SU-DHL-6 (cell line): ENCODE results near the gene VARS2.

Source experiments
- H2AFZ ChIP-seq: fragments of 200-600 bp; sonication (generic); 2 replicates; pipeline ENCODE4 v1.6.1; 2014; ENCODE audit warnings: low read depth, mild to moderate bottlenecking, moderate library complexity, mixed read lengths, antibody characterized with exemption, low read length; ENCODE audit not compliant: severe bottlenecking
- H3F3A ChIP-seq: fragments of 200-600 bp; shearing (Covaris generic); 2 replicates; pipeline ENCODE4 v1.6.0; 2016; ENCODE audit warnings: antibody characterized with exemption, mild to moderate bottlenecking; ENCODE audit not compliant: insufficient read depth
- H3K27ac ChIP-seq: fragments of 200-600 bp; sonication (generic); 2 replicates; pipeline ENCODE4 v1.5.1; 2016; ENCODE audit warnings: low read depth, mild to moderate bottlenecking, low read length, moderate library complexity, mixed read lengths
- H3K27me3 ChIP-seq: fragments of 200-600 bp; sonication (generic), shearing (Covaris generic); 2 replicates; pipeline ENCODE4 v1.6.0; 2014; ENCODE audit warnings: mild to moderate bottlenecking, low read length
- H3K36me3 ChIP-seq: fragments of 200-600 bp; sonication (generic); 2 replicates; pipeline ENCODE4 v1.6.1; 2014; ENCODE audit warnings: mild to moderate bottlenecking, low read length, mixed read lengths
- H3K4me2 ChIP-seq: fragments of 300-600, 200-600 bp; shearing (Covaris generic), sonication (generic); 2 replicates; pipeline ENCODE4 v1.6.0; 2014; ENCODE audit warnings: low read length, low read depth, mild to moderate bottlenecking; ENCODE audit not compliant: poor library complexity, severe bottlenecking
- H3K4me3 ChIP-seq: fragments of 200-600 bp; sonication (generic); 2 replicates; pipeline ENCODE4 v1.5.1; 2014; ENCODE audit warnings: antibody characterized with exemption, low read length, mild to moderate bottlenecking, mixed read lengths; ENCODE audit not compliant: insufficient read depth, poor library complexity, severe bottlenecking
- H3K79me2 ChIP-seq: fragments of 200-600 bp; sonication (generic); 2 replicates; pipeline ENCODE4 v1.6.1; 2014; ENCODE audit warnings: mild to moderate bottlenecking, low read length, moderate library complexity; ENCODE audit not compliant: insufficient read depth
- H3K9ac ChIP-seq: fragments of 200-600 bp; sonication (generic); 2 replicates; pipeline ENCODE4 v1.7.0; 2014; ENCODE audit warnings: mild to moderate bottlenecking, low read length
- H3K9me2 ChIP-seq: fragments of 200-600 bp; sonication (generic); replicated peaks from 2 replicates; pipeline ENCODE4 v1.6.1; 2014; ENCODE audit warnings: low read length; ENCODE audit not compliant: insufficient read depth
- H3K9me3 ChIP-seq: fragments of 200-600 bp; sonication (generic); 2 replicates; pipeline ENCODE4 v1.6.1; 2014; ENCODE audit warnings: low read length, mixed read lengths; ENCODE audit not compliant: insufficient read depth
- H4K20me1 ChIP-seq: fragments of 200-600 bp; sonication (generic); 2 replicates; pipeline ENCODE4 v1.6.1; 2014; ENCODE audit warnings: low read depth, mild to moderate bottlenecking, antibody characterized with exemption, low read length, moderate library complexity, mixed read lengths
- CTCF ChIP-seq: fragments of 200-600 bp; sonication (generic); IDR thresholded peaks from one replicate; pipeline ENCODE4 v1.5.1; 2017; ENCODE audit warnings: antibody characterized with exemption, mild to moderate bottlenecking, low read length, moderate library complexity; ENCODE audit not compliant: insufficient read depth, poor library complexity, severe bottlenecking
- EZH2phosphoT487 ChIP-seq: fragments of 200-600 bp; sonication (generic), shearing (Covaris generic); conservative IDR thresholded peaks from 2 replicates; pipeline ENCODE4 v1.6.1; 2018; ENCODE audit warnings: mild to moderate bottlenecking, antibody characterized with exemption, low read length, moderate library complexity, mixed read lengths

VARS2 gene

GRCh38 chr6:30894381-30894780 lies 19.7 kb upstream of the VARS2 start:
- Histone ChIP-seq H3K27me3 (no peaks in the 10 kb centered on the region), H2AFZ (no peak overlapping the region), H3K4me3 (no peak overlapping the region), H3K4me2 (no peak overlapping the region), H3K36me3 (no peaks in the 10 kb centered on the region), H3K9ac (no peak overlapping the region), H3K9me2 (no peaks in the 10 kb centered on the region), H4K20me1 (no peaks in the 10 kb centered on the region), H3K9me3 (no peaks in the 10 kb centered on the region), H3K79me2 (no peaks in the 10 kb centered on the region), H3K27ac (no peak overlapping the region), H3F3A (no peaks in the 10 kb centered on the region)
- no peak for TF ChIP-seq EZH2phosphoT487
- TF ChIP-seq CTCF: no peak

- H3K4me2 ChIP-seq: no peak overlapping the region
- H3K9me2 ChIP-seq: no peaks in the 10 kb centered on the region
- H3K27ac ChIP-seq: no peak overlapping the region
- H3F3A ChIP-seq: no peaks in the 10 kb centered on the region
- no peak overlapping the region for H3K4me3 ChIP-seq
- TF ChIP-seq EZH2phosphoT487 (no peak), CTCF (no peak)
- no peak overlapping the region for H2AFZ ChIP-seq
- no peak overlapping the region for H3K9ac ChIP-seq
- no peaks in the 10 kb centered on the region for H3K9me3 ChIP-seq
- no peaks in the 10 kb centered on the region for H4K20me1 ChIP-seq
- no peaks in the 10 kb centered on the region for H3K27me3 ChIP-seq
- no peaks in the 10 kb centered on the region for H3K36me3 ChIP-seq
- H3K79me2 ChIP-seq: no peaks in the 10 kb centered on the region
These were observed 19.1 kb upstream of the VARS2 start for GRCh38 chr6:30894935-30895334.

GRCh38 chr6:30895343-30895742 lies 18.7 kb upstream of the VARS2 start:
- H3F3A ChIP-seq: no peaks in the 10 kb centered on the region
- H3K27me3 ChIP-seq: no peaks in the 10 kb centered on the region
- no peaks in the 10 kb centered on the region for H3K9me3 ChIP-seq
- TF ChIP-seq EZH2phosphoT487 (no peak), CTCF (no peak)
- no peak overlapping the region for H3K27ac ChIP-seq
- no peak overlapping the region for H3K4me2 ChIP-seq
- no peak overlapping the region for H2AFZ ChIP-seq
- no peaks in the 10 kb centered on the region for H4K20me1 ChIP-seq
- no peaks in the 10 kb centered on the region for H3K9me2 ChIP-seq
- no peaks in the 10 kb centered on the region for H3K79me2 ChIP-seq
- no peak overlapping the region for H3K4me3 ChIP-seq
- no peaks in the 10 kb centered on the region for H3K36me3 ChIP-seq
- H3K9ac ChIP-seq: no peak overlapping the region
